ENCODE data around the gene ENKD1.

GRCh38 chr16:67704110-67704509, 37.6 kb upstream of the ENKD1 start:
- TF ChIP-seq CTCF (IDR thresholded peaks at IDR 0.05) (no peak), POLR2A (IDR thresholded peaks at IDR 0.05) (no peak)

Data from lower leg skin (tissue), 3 donors.